KMS-11 (cell line): Measurements from ENCODE around the gene MYO3B.

Experiments used
- H2AFZ ChIP-seq: fragments of 200-600 bp; sonication (generic); 2 replicates; pipeline ENCODE4 v1.6.1; 2016; ENCODE audit warnings: antibody characterized with exemption, mixed run types, low read depth
- H3K27ac ChIP-seq: fragments of 200-600 bp; sonication (generic); 2 replicates; pipeline ENCODE4 v1.6.1; 2016; ENCODE audit warnings: mild to moderate bottlenecking, mixed run types
- H3K27me3 ChIP-seq: fragments of 200-600 bp; sonication (generic); 2 replicates; pipeline ENCODE4 v1.6.1; 2017; ENCODE audit warnings: mild to moderate bottlenecking, low read depth, mixed run types, moderate library complexity; ENCODE audit not compliant: insufficient read depth
- H3K36me3 ChIP-seq: fragments of 200-600 bp; sonication (generic); 2 replicates; pipeline ENCODE4 v1.6.1; 2017; ENCODE audit warnings: mild to moderate bottlenecking, mixed run types; ENCODE audit not compliant: insufficient read depth
- H3K4me1 ChIP-seq: fragments of 200-600 bp; sonication (generic); 2 replicates; pipeline ENCODE4 v1.6.1; 2016; ENCODE audit warnings: mild to moderate bottlenecking, low read depth, mixed run types; ENCODE audit not compliant: poor library complexity, severe bottlenecking
- H3K4me2 ChIP-seq: fragments of 200-600 bp; sonication (generic); 2 replicates; pipeline ENCODE4 v1.7.0; 2016; ENCODE audit warnings: mild to moderate bottlenecking, mixed run types
- H3K4me3 ChIP-seq: fragments of 200-600 bp; sonication (generic); IDR thresholded peaks from 2 replicates; pipeline ENCODE4 v1.6.1; 2017; ENCODE audit warnings: low read depth, low read length, mixed read lengths; ENCODE audit not compliant: insufficient read depth
- H3K79me2 ChIP-seq: fragments of 200-600 bp; sonication (generic); 2 replicates; pipeline ENCODE4 v1.6.1; 2016; ENCODE audit warnings: low read depth, mixed run types; ENCODE audit not compliant: insufficient read depth
- H3K9ac ChIP-seq: fragments of 200-600 bp; sonication (generic); 2 replicates; pipeline ENCODE4 v1.6.1; 2016; ENCODE audit warnings: mild to moderate bottlenecking, mixed run types
- H4K20me1 ChIP-seq: fragments of 200-600 bp; sonication (generic); 2 replicates; pipeline ENCODE4 v1.6.1; 2016; ENCODE audit warnings: mild to moderate bottlenecking, mixed run types; ENCODE audit not compliant: insufficient read depth
- TF ChIP-seq, protein P1 (sequence below): fragments of 200-600 bp; sonication (generic); conservative IDR thresholded peaks from 2 replicates; pipeline ENCODE4 v1.6.1; 2017; ENCODE audit warnings: low read depth, mild to moderate bottlenecking, antibody characterized with exemption, low read length, moderate library complexity, mixed read lengths

MYO3B gene

DNA sequence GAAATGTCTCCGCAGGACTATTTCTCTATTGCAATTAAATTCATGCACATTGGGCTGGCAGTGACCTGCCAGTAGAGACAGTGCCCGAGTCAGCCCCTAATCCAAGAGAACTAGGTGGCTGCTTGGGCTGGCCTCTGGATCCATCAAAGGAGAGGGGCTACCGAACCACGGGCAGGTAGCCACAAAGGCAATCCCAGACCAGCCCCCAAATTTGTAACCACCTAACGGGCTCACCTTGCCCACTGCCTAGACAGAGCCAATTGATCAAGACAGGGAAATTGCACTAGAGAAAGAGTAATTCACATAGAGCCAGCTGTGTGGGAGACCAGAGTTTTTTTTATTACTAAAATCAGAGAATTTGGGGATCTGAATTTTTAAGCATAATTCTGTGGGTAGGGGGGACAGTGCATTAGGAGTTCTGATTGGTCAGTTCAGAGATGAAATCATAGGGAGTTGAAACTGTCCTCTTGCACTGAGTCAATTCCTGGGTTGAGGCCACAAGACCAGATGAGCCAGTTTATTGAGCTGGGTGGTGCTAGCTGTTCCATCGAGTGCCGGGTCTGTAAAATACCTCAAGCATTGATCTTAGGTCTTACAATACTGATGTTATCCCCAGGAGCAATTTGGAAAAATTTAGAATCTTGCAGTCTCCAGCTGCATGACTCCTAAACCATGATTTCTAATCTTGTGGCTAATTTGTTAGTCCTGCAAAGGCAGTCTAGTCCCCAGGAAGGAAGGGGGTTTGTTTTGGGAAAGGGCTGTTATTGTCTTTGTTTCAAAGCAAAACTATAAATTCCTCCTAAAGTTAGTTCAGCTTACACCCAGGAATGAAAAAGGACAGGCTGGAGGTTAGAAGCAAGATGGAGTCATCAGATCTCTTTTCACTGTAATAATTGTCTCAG, 276.8 kb downstream of the MYO3B start:
- Histone ChIP-seq H3K27me3 (no peaks in the 10 kb centered on the region), H3K79me2 (no peaks in the 10 kb centered on the region), H3K36me3 (no peaks in the 10 kb centered on the region), H3K9ac (no peak overlapping the region), H3K4me2 (no peak overlapping the region), H4K20me1 (no peaks in the 10 kb centered on the region), H3K4me1 (no peaks in the 10 kb centered on the region), H3K27ac (no peak overlapping the region), H2AFZ (no peak overlapping the region), H3K4me3 (no peak overlapping the region)
- TF ChIP-seq, protein P1, sequence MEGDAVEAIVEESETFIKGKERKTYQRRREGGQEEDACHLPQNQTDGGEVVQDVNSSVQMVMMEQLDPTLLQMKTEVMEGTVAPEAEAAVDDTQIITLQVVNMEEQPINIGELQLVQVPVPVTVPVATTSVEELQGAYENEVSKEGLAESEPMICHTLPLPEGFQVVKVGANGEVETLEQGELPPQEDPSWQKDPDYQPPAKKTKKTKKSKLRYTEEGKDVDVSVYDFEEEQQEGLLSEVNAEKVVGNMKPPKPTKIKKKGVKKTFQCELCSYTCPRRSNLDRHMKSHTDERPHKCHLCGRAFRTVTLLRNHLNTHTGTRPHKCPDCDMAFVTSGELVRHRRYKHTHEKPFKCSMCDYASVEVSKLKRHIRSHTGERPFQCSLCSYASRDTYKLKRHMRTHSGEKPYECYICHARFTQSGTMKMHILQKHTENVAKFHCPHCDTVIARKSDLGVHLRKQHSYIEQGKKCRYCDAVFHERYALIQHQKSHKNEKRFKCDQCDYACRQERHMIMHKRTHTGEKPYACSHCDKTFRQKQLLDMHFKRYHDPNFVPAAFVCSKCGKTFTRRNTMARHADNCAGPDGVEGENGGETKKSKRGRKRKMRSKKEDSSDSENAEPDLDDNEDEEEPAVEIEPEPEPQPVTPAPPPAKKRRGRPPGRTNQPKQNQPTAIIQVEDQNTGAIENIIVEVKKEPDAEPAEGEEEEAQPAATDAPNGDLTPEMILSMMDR = no peak

DNA sequence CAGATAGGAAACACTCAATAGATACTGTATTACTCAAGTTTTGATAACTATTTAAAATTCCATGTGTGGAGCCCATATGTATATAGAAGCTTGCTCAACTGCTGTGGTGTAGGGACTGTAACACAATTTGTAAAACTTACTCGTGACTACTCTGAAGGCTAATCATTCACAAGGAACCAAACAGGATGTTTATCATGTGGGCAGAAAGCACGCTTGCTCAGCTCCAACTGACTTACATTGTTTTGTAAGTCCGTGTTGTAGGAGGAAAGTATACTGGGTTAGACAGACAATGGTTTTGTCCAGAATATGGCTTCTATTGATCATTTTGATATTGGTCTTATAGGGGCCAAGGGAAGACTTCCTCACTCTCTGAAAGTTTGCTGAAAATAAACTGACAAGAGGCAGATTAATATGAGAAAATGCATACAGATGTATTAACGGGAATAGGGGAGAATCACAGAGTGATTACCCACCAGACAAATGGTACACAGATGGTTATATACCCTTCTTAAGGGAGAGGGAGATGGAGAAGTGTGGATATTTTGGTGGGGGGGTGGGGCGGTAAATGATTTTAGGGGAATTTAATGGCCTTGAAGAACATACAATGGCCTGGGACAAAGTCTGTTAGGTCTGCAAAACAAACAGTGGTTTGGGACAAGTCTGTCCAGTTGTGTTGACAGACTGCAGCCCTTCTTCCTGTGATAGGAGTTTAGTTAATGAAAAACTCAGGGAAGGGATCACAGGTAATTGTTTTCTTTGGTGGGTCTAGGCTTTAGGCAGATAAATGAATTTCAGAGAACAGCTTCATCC, 277.9 kb downstream of the MYO3B start:
- Histone ChIP-seq H3K79me2 (no peaks in the 10 kb centered on the region), H3K4me2 (no peak overlapping the region), H3K4me1 (no peaks in the 10 kb centered on the region), H2AFZ (no peak overlapping the region), H3K27me3 (no peaks in the 10 kb centered on the region), H3K4me3 (no peak overlapping the region), H3K27ac (no peak overlapping the region), H4K20me1 (no peaks in the 10 kb centered on the region), H3K9ac (no peak overlapping the region), H3K36me3 (no peaks in the 10 kb centered on the region)
- TF ChIP-seq, protein P1 = no peak

DNA sequence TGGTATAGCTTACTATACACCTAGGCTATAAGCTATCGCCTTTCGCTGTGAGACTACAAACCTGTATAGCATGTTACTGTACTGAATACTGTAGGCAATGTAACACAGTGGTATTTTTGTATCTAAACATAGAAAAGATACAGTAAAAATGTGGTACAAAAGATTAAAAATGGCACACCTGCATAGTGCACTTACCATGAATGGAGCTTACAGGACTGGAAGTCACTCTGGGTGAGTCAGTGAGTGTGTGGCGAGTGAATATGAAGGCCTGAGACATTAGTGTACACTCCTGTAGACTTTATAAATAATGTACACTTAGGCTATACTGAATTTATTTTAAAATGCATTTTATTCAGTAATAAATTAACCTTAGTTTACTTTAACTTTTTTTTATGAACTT, 279.0 kb downstream of the MYO3B start:
- Histone ChIP-seq H2AFZ (no peak overlapping the region), H3K9ac (no peak overlapping the region), H3K36me3 (no peaks in the 10 kb centered on the region), H4K20me1 (no peaks in the 10 kb centered on the region), H3K27me3 (no peaks in the 10 kb centered on the region), H3K79me2 (no peaks in the 10 kb centered on the region), H3K27ac (no peak overlapping the region), H3K4me1 (no peaks in the 10 kb centered on the region), H3K4me2 (no peak overlapping the region), H3K4me3 (no peak overlapping the region)
- TF ChIP-seq, protein P1 = no peak

DNA sequence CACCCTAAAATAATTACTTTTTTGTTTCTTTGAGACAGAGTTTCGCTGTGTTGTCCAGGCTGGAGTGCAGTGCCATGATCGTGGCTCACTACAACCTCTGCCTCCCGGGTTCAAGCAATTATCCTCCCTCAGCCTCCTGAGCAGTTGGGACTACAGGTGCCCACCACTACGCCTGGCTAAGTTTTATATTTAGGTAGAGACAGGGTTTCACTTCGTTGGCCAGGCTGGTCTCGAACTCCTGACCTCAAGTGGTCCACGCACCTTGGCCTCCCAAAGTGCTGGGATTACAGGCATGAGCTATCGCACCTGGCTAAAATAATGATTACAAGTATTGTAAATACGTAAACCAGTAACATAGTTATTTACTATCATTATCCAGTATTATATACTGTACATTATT, 279.8 kb downstream of the MYO3B start:
- H3K36me3 ChIP-seq = no peaks in the 10 kb centered on the region
- H3K4me3 ChIP-seq = no peak overlapping the region
- H3K9ac ChIP-seq = no peak overlapping the region
- H3K4me1 ChIP-seq = no peaks in the 10 kb centered on the region
- no peak overlapping the region for H2AFZ ChIP-seq
- no peak overlapping the region for H3K4me2 ChIP-seq
- H3K79me2 ChIP-seq = no peaks in the 10 kb centered on the region
- no peaks in the 10 kb centered on the region for H4K20me1 ChIP-seq
- TF ChIP-seq, protein P1 = no peak
- no peak overlapping the region for H3K27ac ChIP-seq
- no peaks in the 10 kb centered on the region for H3K27me3 ChIP-seq
